OCI-LY3 (cell line): ENCODE measurements around the gene FGF11.

Experiments
- H2AFZ ChIP-seq: fragments of 200-600, 300-600 bp; shearing (Covaris generic); 2 replicates; pipeline ENCODE4 v1.6.0; 2014; ENCODE audit warnings: antibody characterized with exemption, low read depth, low read length
- H3K27ac ChIP-seq: fragments of 200-600, 300-600 bp; sonication (generic); 2 replicates; pipeline ENCODE4 v1.5.1; 2014; ENCODE audit warnings: mild to moderate bottlenecking, low read length, moderate library complexity, mixed read lengths
- H3K27me3 ChIP-seq: fragments of 200-600, 300-600 bp; sonication (generic); 2 replicates; pipeline ENCODE4 v1.6.1; 2014; ENCODE audit warnings: low read depth, low read length, mixed read lengths
- H3K36me3 ChIP-seq: fragments of 200-600, 300-600 bp; sonication (generic); replicated peaks from 2 replicates; pipeline ENCODE3; 2014; ENCODE audit warnings: low read depth, low read length, mixed read lengths
- H3K4me1 ChIP-seq: fragments of 300-600, 200-600 bp; sonication (generic); 2 replicates; pipeline ENCODE4 v1.6.1; 2014; ENCODE audit warnings: low read length, mixed read lengths
- H3K4me2 ChIP-seq: fragments of 200-600, 300-600 bp; sonication (generic); 2 replicates; pipeline ENCODE4 v1.6.1; 2014; ENCODE audit warnings: low read length, mixed read lengths
- H3K4me3 ChIP-seq: fragments of 300-600, 200-600 bp; sonication (generic); 2 replicates; pipeline ENCODE4 v1.5.1; 2014; ENCODE audit warnings: antibody characterized with exemption, mild to moderate bottlenecking, low read length, moderate library complexity
- H3K79me2 ChIP-seq: fragments of 300-600, 200-600 bp; shearing (Covaris generic); 2 replicates; pipeline ENCODE4 v1.6.1; 2014; ENCODE audit warnings: mild to moderate bottlenecking, low read length, mixed read lengths
- H3K9ac ChIP-seq: fragments of 300-600, 200-600 bp; shearing (Covaris generic); 2 replicates; pipeline ENCODE4 v1.6.0; 2014; ENCODE audit warnings: mild to moderate bottlenecking, low read length, moderate library complexity
- H3K9me3 ChIP-seq: fragments of 200-600, 300-600 bp; shearing (Covaris generic); 2 replicates; pipeline ENCODE4 v1.6.1; 2014; ENCODE audit warnings: low read length, mixed read lengths; ENCODE audit not compliant: insufficient read depth
- H4K20me1 ChIP-seq: fragments of 200-600, 300-600 bp; sonication (generic); 2 replicates; pipeline ENCODE4 v1.6.1; 2016; ENCODE audit warnings: low read length, mixed read lengths; ENCODE audit not compliant: insufficient read depth
- CTCF ChIP-seq: fragments of 200-600, 300-600 bp; sonication (generic); IDR thresholded peaks from 2 replicates; pipeline ENCODE4 v1.5.1; 2014; ENCODE audit warnings: antibody characterized with exemption, low read length, low read depth
- EZH2phosphoT487 ChIP-seq: fragments of 200-600 bp; shearing (Covaris generic); IDR thresholded peaks from 2 replicates; pipeline ENCODE4 v1.6.1; 2018; ENCODE audit warnings: antibody characterized with exemption, mixed run types, low read depth

Gene FGF11

GRCh38 chr17:7392696-7393612, 46.4 kb upstream of the FGF11 start:
- Histone ChIP-seq H3K4me3 (peak overlapping the region; percentile 82), H3K9ac (peak overlapping the region; percentile 71), H3K27ac (no peak overlapping the region), H3K36me3 (no peaks in the 10 kb centered on the region), H2AFZ (no peak overlapping the region), H3K4me1 (peaks cover 7% of the 10 kb centered on the region; the same call in 1 of the 2 replicates), H3K79me2 (no peaks in the 10 kb centered on the region), H4K20me1 (no peaks in the 10 kb centered on the region), H3K27me3 (no peaks in the 10 kb centered on the region), H3K4me2 (peak overlapping the region; percentile 88), H3K9me3 (no peaks in the 10 kb centered on the region)
- no peak for TF ChIP-seq CTCF

DNA sequence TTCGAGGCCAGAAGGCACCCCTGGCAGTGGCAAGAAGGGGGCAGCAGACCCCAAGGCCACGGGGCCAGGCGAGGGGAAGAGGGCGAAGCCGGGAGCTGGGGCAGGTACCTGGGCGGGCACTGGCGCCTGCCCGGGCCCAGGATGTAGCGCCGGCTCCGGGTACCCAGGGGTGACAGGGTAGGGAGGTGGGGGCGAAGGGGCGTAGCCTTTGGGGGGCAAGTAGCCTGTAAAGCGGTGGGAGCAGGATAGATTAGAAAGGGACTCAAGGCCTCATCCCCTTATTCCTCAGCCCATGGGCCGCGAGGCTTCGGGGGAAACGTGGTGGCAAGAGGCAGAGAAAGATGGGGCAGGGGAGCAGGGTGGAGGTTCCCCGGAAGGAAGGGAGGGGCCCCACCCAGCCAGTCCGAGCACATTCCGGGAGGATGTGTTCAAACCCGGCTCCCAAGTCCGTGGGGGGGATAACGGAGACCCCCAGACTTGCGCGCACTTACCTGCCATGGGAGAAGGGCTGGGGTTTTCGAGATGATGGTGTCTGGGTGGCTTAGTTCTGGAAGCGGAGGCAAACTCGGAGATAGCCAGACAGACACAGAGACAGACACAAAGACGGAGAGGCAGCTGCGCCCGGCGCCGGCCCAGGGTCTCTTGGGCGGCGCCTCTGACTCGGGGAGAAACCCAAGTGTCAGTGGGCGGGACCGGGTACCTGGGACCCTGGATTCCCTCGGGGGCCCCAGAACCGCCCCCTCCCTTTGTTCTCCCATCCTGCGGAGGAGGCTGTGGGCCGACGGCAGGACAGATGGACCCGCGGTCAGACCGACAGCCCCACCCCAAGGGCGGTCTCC, 45.5 kb upstream of the FGF11 start:
- Histone ChIP-seq H4K20me1 (no peaks in the 10 kb centered on the region), H3K4me2 (peak overlapping the region; percentile 88), H3K9ac (peak overlapping the region; percentile 71), H3K27me3 (no peaks in the 10 kb centered on the region), H3K36me3 (no peaks in the 10 kb centered on the region), H3K27ac (no peak overlapping the region), H3K79me2 (no peaks in the 10 kb centered on the region), H3K4me1 (peaks cover 7% of the 10 kb centered on the region; the same call in 1 of the 2 replicates), H3K4me3 (peak overlapping the region; percentile 82), H2AFZ (peak overlapping the region; percentile 71; the same call in 1 of the 2 replicates), H3K9me3 (no peaks in the 10 kb centered on the region)
- no peak for TF ChIP-seq EZH2phosphoT487
- peak; percentile 16; the same call in 1 of the 2 replicates for TF ChIP-seq CTCF

DNA sequence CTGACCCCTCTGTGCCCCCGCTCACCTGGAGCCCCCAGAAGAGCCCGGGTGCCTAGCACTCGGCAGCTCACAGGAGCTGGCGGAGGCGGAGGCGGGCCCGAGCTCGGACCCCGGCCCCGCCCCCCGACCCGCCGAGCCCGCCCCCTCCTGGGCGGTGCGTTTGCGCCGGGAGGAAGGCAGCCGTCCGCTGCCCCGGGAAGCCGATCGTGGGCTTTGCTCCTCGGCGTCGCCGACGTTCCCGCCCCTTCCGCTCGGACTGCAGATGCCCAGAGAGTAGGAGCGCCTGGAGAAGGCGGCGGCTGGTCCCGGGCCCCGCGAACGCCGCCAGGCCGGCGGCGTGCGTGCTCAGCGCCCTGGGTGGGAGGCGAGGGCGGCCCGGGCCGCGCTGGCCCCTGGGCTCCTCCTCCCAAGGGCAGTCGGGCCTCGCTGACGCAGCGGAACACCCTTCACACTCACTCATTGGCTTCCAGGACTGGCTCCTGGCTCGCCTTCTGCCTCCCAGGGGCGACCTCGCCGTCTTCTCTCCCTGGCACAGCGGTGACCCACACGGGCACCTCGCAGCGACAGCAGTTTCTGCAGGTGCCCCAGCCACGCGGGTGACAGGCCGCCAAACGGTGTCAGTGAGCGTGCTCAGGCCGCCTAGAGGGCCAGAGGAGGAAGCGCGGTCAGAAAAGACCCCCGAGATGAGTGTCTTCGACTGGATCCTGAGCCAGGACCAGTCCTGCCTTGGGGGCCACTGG, 44.7 kb upstream of the FGF11 start, which contains the start of gene PLSCR3:
PLSCR3 (minus strand) TSS at position 74 of the 740 bp plus-strand sequence. CDS start 415 bp downstream, outside the sequence.
- peak within 1 kb of the TSS; percentile 71; the same call in 1 of the 2 replicates for H2AFZ ChIP-seq
- no peaks in the 10 kb centered on the region for H4K20me1 ChIP-seq

More for the DNA sequence above, 44.7 kb upstream of the FGF11 start, which contains the start of gene PLSCR3:
- Histone ChIP-seq H3K79me2 (no peaks in the 10 kb centered on the region), H3K4me2 (peak within 1 kb of the TSS; percentile 94), H3K4me3 (peak within 1 kb of the TSS; percentile 82), H3K9ac (peak within 1 kb of the TSS; percentile 71), H3K27me3 (no peaks in the 10 kb centered on the region), H3K9me3 (no peaks in the 10 kb centered on the region), H3K36me3 (no peaks in the 10 kb centered on the region), H3K4me1 (peaks cover 7% of the 10 kb centered on the region; the same call in 1 of the 2 replicates), H3K27ac (0 out of 2 replicates have a peak within 1 kb of the TSS, but pooled peaks have one; percentile 6)
- TF ChIP-seq EZH2phosphoT487 (no peak), CTCF (no peak)
